Spleen (tissue), 7 donors: ENCODE data around the gene FPGS.

Experiments used
- POLR2AphosphoS5 ChIP-seq, 3 donors: sonication (generic); formaldehyde crosslinking; IDR thresholded peaks; one replicate each; pipeline ENCODE4 v1.5.1; 2017; ENCODE audit warnings: antibody characterized with exemption in 3 of 3
- TF ChIP-seq, protein P1 (sequence below), 11 experiments: fragments of 200-600 bp in 7 of 11; fragments of 450-650 bp in 4 of 11; sonication (generic) in 4 of 11; IDR thresholded peaks in 8 of 11; conservative IDR thresholded peaks in 3 of 11; 1 replicate in 7 of 11; 2 replicates in 4 of 11; pipeline versions ENCODE4 v1.4.0 to v1.8.0; 2016 to 2021; ENCODE audit warnings: antibody characterized with exemption in 11 of 11, inconsistent platforms in 4 of 11, mild to moderate bottlenecking in 1 of 11
- donor health status: DM: no; HTN: no; CAD: no; lungs with moderate emphysema.
- donor health status: DM: no; HTN: no; CAD: no.
- donor health status: DM: no; HTN: no; CAD: no.

DNA sequence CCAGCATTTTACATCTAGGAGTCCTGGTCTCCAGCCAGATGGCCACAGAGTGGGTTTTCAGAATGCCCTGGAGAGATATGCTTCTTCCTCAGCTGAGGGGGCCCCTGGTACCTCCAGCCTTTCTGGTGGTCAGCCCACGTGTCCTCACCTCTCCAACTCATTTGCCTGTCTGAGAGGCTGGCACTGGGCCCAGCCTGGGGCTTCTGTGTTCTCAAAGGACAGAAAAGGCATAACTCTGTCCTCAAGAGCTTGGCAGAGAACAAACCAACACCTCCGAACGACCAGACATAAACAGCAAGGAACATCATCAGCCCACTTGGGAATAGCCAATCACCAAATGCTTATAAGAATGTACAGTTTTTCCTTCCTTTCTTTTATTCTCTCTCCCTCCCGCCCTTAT lies 34.7 kb downstream of the FPGS start:
- TF ChIP-seq, protein P1, sequence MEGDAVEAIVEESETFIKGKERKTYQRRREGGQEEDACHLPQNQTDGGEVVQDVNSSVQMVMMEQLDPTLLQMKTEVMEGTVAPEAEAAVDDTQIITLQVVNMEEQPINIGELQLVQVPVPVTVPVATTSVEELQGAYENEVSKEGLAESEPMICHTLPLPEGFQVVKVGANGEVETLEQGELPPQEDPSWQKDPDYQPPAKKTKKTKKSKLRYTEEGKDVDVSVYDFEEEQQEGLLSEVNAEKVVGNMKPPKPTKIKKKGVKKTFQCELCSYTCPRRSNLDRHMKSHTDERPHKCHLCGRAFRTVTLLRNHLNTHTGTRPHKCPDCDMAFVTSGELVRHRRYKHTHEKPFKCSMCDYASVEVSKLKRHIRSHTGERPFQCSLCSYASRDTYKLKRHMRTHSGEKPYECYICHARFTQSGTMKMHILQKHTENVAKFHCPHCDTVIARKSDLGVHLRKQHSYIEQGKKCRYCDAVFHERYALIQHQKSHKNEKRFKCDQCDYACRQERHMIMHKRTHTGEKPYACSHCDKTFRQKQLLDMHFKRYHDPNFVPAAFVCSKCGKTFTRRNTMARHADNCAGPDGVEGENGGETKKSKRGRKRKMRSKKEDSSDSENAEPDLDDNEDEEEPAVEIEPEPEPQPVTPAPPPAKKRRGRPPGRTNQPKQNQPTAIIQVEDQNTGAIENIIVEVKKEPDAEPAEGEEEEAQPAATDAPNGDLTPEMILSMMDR (IDR thresholded peaks at IDR 0.05 in 8 of 11, conservative IDR thresholded peaks at IDR 0.05 in 3 of 11): no peak
- no peak for TF ChIP-seq POLR2AphosphoS5 (IDR thresholded peaks at IDR 0.05)
